SIG-M5 treated with dmso at 0.1 percent for 504 hours (cell line): Measurements from ENCODE around the gene MAEA.
A peak's percentile ranks its signal among the peaks of the same experiment; 100 is the strongest.

Experiments used
- DNase-seq: peaks from one replicate; lab custom pipeline; 2025; ENCODE audit not compliant: unreplicated experiment; lab: John Stamatoyannopoulos, UW

Gene MAEA

DNA sequence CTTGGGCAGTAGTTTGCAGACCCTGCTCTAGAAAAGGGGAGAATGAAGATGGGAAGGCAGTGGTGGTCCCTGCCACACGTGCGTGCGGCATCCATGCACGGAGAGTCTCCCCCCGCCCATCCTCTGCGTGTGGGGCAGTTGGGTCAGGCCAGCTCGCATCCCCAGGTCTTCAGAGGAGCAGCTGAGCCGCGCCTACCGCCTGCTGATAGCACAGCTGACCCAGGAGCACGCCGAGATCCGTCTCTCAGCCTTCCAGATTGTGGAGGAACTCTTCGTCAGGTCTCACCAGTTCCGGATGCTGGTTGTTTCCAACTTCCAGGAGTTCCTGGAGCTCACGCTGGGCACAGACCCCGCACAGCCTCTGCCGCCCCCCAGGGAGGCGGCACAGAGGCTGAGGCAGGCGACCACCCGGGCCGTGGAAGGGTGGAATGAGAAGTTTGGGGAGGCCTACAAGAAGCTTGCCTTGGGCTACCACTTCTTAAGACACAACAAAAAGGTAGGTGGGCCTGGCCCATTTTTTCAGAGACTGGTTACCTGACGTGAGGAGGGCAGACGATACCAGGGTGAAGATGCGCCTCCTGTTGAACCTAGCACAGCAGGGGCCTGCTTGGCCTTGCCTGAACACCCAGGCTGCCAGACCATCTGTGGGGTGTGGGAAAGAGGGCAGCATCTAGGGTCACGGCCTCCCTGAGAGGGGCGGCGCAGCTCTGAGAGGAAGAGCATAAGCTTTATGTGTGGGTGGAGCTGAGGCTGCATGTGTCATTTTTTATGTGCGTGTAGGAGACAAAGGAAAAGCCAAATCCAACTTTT lies 59.9 kb downstream of the MAEA start:
- no peak for DNase-seq

DNA sequence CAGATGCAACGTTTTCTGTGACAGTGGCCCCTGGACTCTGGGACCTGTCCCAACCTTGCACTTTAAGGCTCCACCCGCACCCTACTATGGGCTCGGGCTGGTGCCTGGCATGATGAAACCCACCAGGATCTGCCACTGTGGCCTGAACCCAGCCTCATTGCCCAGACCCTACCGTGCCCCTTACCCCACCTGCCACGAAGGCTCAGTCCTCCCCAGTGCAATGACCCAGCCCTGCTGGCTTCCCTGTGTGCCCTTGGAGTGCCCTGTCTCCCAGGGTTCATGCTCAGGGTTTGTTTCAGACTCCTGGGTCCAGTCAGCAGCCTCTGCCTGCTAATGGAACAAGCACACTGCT lies 60.5 kb downstream of the MAEA start:
- no peak for DNase-seq

DNA sequence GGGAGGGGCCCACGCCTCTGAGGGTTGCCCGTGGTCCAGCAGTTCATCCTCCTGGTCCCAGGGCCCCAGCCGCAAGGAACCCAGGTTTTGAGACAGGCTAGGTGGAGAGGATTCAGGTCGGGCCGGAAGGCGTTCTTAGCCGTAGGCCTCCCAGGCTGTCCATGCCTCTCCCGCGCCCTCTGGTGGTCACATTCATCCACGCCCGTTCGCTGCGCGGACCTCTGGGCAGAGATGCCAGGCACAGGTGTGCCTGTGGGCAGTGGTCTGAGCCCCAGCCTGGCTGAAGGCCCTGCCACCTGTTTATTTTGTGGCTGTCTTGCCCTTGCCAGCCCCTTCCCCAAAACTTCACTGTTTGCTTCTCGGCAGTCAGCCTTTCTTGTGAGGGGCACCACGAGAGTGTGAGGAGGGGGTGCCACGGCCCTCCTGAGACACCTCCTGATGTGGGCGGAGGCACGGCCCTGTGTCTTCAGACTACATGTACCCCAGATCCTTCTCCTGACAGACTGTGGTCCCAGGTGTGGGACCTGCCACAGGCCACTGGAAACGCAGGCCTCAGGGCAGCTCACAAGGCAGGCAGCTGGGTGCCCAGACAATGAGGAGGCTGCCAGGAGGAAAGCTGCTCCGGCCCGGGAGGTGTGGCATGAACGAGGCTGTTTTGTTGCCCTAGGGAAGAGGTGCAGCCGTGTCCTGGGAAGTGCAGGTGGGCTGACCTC lies 62.3 kb downstream of the MAEA start:
- peak; percentile 57 for DNase-seq

DNA sequence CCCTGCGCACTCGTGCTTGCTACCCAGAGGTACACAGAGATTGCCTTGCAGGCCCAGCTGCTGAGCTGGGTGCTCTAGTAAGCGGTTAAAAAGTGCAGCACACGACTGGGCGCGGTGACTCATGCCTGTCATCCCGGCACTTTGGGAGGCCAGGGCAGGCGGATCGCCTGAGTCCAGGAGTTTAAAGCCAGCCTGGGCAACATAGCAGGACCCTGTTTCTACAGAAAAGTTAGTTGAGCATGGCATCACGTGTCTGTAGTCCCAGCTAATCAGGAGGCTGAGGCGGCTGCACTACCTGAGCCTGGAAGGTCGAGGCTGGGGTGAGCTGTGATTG lies 62.8 kb downstream of the MAEA start:
- DNase-seq: no peak

DNA sequence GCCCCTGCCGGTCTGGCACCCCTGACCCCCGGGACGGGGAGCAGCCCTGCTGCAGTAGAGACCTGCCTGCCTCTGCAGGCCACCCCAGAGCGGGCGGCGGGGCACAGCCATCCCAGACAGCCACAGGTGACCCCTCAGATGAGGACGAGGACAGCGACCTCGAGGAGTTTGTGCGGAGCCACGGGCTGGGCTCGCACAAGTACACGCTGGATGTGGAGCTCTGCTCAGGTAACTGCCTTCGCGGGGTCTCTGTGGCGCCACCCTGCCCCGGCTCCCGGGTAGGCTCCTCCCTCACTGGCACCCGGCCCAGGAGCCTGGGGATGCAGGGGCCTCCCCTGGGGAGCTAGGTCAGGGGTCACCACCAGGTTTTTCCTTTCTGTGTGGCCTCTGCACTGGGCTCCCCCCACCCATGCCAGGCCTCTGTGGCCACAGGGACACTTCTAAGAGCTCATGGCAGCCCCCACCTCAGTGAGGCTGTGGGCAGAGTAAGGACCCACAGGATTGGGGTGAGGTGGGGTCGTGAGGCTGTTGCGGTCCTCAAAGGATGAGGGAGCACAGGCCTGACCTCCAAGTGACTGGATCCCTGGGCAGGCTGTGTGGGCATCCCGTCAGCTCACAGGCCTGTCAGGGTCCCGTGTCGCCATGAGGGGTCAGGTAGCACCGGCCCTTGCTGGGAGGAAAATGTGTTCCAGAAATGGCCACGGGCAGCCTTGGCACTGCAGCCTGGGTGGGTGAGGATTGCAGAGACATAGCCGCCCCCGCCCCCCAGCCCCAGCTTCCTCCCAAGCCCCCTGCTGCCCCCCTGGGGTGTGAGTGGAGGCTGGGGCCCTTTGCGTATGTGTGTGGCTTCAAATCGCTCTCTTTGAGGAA lies 63.7 kb downstream of the MAEA start:
- DNase-seq: no peak

DNA sequence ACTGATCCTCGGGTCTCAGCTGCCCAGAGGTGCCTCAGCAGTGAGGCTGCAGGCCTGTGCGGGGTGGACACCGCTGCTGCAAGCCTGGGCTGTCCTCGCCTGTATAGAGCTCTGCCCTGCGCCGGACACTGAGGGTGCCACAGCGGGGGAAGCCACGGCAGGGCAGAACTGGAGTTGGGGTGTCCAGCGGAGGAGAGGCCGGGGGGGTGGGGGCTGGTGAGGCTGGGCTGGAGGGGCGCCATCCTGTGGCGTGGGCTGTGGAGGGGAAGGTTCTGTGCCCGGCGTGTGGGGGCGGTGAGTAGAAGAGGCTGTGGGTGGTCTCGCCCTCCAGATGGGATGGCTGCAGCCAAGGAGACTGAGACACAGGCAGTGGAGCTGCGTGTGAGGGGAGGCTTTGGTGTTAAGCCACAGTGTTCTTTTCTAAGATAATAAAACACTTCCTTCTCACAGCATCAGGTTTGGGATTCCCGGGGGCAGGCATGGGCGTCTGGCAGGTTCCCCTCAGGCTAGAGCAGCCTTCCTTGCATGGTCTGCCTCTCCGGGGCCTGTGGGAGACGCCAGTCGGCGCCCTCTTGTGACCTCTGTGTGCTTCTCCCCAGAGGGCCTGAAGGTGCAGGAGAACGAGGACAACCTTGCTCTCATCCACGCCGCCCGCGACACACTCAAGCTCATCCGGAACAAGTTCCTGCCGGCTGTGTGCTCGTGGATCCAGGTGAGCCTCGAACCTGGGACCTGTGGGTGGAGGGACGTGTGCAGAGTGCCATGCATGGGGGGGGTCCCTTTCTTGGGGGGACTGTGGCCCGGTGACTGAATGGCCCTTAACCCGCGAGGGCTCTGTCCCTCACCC lies 64.7 kb downstream of the MAEA start:
- no peak for DNase-seq

DNA sequence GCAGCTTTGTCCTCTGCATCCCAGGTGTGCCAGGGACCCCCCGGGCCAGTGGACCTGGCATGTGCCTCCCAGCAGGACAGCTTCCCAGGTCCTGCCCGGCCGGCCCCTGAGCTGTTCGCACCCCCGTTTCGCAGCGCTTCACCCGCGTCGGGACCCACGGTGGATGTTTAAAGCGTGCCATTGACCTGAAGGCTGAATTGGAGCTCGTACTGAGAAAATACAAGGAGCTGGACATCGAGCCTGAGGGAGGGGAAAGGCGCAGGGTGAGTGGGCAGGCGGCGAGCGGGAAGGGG lies 65.2 kb downstream of the MAEA start:
- no peak for DNase-seq

DNA sequence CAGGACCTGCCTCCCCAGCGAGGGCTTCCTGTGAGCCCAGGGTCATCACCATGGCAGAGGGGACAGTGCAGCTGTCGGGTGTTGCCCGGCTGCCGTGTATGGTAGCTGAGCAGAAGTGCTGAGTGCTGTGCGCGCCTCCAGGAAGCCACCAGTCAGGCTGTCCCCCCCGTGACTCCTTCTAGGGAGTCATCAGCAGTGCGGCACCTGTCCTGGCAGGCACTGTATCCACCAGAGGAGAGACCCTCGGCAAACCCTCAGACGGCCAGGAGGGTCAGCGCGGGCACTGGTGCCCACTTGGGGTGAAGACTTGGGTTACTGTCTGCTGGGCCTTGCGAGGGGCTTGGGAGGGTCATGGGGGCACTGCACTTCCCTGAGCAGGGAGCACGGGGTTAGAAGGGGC lies 65.7 kb downstream of the MAEA start:
- DNase-seq: no peak

DNA sequence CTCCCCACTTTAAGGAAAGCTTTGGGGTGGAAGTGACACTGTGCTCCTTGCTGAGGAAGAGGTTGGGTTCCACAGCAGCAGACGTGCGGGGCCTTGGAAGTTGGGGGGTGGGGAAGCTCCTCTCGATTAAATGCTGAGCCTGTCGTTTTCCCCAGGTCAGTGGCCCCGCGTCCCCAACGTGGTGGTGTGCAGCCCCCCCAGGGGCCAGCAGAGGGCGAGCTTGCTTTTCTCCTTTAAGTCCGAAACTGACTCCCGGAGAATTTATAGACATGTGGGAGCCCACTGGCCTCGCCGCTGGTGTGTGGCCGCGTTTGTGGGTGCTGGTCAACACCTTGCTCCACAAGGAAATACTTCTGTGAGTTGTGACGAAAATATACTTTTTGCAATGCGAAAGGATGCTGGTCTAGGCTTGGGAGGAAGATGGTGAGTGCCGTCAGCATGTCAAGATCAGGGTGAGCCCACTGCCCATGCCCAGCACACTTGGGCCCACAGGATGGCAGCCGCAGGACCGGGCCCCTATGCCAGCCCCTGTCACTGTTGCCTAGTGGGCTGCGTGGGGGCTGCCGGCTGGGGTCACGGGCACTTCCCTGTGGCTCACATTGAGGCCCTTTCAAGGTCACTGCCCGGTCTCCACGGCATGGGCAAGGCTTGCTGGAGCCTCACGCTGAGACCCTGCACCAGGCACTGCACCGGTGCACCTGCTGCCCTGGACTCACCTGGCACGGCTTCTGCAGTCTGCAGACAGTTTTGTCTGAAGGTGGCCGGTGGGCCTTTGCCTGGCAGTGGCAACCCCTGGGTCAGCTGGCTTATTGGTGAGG lies 66.7 kb downstream of the MAEA start:
- DNase-seq: peak; percentile 35

DNA sequence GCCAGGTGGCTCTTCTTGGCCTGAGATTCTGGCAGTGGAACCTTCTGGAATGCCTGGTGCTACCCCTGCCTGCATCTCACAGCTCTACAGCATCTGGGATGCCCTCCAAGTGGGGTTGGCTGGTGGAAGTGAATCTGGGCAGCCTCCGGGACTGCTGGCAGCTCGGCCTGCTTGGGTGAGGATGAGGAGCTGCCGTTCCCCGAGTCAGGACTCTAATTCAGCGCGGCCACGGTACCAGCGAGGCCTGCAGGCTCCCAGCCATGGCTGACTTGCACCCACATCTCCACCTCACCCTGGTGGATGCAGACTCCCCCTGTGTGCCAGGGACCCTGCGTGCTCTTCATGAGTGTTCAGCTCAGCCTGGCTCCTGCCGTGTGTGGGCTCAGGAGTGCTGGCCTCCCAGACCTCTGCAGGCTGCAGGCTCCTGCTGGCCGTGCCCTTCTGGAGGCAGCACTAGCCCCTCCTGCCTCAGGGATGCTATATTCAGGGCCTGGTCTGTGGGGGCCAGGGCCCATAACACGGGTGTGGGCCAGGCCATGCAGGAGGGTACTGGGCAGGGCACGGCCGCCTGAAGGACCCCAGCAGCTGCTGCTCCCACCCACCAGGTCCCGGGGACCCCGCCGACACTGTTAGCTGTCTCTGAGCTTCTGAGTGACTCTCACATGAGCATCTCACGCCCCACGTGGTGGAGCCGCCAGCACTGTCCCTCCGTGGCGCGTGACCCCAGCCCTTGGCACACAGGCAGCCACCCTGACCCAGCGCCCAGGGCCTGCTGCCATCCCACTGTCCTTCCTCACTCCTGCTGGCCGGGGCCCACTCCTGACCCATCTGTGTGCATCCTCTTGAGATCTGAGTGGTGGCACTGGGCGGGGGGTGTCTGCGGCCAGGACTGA lies 67.9 kb downstream of the MAEA start:
- DNase-seq: no peak

DNA sequence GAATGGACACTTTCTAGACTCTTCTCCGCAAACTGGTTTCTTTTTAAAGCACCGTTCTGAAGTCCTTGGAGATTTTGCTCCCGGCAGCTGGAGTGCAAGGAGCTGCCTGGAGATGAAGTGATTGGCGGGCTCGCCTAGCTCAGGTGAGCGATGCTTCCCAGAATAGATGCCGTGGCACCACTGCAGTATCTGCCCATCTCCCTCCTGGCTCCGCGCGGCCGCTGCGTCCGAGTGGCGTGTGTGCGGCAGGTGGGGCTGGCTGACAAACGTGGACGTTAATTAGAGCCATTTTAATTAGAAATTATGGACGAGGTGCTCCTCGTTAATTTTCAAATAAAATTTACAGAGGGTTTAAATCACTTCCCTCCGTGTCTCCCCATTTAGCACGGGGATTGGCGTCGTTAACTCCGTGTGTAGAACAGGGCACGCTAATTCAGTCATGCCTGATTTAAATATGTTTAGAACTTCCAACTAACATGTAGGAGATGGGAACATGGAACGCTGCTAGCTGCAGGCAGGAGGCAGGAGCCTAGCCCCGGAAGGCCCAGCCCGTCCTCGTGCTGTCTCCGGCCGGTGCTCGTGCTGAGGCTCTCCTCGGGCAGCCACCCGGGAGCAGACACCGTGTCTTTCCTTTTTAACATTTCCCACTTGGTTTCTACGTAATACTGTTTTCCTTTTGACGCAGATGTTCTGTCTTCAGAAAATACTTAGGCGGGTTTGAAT lies 68.9 kb downstream of the MAEA start:
- DNase-seq: no peak

DNA sequence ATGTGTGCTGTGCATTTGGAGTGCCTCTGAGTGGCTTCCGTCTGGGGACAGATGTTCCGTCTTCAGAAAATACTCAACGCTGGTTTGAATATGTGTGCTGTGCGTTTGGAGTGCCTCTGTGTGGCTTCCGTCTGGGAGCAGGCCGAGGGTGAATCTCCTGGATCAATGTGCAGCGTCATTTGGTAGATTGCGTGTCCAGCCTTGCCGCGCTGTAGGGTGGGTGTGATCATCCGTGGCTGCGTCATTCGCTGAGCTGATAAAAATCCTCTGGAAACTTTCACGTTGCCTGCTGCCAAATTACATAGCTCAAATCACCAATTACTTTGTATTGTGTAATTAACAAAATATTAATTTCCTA lies 69.4 kb downstream of the MAEA start:
- no peak for DNase-seq

DNA sequence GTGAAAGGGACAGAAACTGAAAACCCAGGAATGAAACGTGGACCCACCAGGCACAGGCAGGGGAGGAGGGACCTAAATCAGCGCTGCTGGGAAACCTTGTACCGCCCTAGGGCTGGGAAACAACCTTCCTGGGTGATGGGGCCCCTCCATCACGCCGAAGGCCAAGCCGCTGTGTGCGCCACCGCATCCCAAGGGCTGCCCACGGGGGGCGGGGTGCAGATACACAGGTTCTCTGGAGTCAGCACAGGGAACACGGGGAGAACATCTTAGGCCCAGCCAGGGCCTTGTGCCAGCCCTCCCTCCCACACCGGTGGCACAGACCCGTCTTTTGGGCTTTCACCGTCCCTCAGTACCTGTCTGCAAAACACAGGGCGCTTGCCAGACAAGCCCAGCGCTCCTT lies 70.3 kb downstream of the MAEA start:
- no peak for DNase-seq

DNA sequence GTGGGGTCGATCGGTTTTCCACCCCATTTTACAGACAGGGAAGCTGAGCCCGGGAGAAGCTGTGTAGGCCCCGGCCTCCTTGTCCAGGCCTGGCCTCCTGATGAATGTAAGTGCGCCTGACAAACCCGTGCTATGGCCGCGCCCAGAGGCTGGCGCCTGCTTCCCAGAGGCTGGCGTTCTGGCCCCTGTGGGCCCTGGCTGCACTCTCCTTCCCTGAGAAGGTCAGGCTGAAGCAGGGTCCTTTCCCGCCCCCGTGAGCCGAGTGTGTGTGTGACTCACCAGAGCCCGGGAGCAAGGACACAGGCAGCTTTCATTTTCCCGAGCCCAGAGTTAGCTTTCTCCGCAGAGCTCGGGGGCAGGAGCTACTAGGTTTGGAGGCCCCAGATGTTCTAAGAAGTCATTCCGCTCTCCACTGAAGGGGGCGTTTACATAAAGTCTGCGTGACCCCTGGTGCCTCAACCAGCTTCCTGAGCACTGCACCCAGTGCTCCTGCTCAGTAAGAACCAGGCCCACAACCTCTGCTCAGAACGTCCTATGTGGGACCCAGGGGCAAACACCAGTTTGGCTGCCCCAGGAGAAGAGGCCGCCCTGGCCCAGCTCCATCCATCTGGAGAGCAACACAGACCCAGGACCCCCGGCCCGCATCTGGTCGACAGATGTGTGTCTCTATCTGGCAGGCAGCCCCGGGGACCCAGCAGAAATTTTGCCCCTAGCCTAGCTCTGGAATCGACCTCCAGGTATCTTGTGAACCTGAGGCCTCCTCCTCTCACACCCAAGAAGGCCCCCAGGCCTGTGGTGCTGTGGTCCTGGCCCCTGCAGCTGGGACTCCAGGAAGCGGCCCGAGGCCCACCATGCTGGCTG lies 71.0 kb downstream of the MAEA start:
- no peak for DNase-seq

DNA sequence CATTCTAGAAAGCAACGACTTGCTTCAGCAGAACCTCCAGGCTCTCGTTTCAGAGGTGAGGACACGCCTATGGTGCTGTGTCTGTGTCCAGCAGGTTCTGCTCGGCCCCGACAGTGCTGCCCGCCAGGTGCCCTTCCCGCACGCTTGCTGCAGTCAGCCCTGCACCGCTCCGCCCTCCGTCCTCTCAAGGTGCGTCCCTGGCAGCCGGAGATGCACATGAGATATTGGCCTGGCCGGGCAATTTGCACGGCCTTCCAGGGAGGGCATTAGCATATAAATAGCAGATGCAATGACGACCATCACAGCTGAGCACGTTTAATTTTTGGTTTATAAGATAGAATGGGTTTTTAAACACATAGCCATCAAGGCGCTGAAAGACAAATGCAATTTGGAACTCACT lies 71.7 kb downstream of the MAEA start:
- no peak for DNase-seq

DNA sequence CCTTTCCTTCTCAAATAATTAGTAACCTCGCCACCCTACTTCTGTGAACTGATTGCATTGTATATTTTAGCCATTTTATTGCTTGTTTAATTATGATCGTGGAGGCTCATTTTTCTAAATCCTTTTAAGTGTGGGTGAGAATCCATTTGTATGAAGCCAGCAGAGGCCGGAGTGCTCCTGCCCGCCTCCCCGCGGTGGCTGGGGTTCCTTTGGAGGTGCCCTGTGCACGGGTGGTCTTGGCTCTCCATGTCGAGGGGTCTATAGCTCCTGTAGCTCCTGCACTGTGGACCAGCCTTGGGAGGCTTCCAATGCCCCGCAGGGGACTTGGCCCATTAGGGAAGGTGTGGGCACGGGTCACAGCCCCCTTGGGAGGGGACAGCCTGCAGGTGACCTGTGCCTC lies 72.4 kb downstream of the MAEA start:
- DNase-seq: no peak

DNA sequence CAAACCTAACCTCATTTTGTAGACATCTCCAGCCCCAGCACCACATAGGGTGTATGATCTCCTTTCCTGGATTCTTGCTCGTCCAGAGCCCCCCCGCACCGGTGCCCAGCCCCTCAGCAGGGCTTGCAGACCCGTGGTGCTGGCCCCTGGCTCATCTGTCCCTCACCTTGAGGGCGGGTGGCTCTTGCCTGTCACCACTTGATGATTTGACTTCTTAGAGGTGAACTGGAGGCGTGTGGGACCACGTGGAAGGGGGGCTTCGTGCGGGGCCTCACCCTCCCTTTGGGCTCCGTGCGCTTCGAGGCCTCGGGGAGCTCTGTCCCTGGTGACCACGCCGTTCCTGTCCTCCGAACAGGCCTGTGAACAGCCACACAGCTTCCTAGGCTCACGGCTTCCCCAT lies 72.8 kb downstream of the MAEA start:
- DNase-seq: no peak

DNA sequence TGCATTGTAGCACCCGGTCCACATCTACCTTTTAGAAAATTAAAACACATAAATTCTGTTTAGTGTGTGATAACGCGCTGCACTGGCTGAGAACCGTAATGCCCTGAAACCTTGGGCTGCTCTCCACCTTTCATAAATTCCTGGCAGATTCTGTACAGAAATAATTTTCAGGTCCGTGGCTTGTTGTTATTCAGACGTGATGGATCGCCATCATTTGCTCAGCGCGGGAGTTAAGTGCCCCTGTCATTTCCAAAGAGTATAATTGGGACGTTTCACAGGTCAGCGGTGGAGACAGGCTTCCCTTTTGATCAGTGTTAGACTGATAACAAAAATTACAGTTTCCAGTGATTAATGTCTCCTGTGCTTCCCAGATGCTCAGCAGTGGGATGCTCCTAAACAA lies 73.8 kb downstream of the MAEA start:
- no peak for DNase-seq
